WI38 (cell line): Measurements from ENCODE around the gene CADM3.

Source experiments
- H3K4me3 ChIP-seq: 2 replicates; pipeline ENCODE4 v1.5.1; 2011; ENCODE audit warnings: low read depth, mild to moderate bottlenecking, control low read depth, low read length
- TF ChIP-seq, protein P1 (sequence below): IDR thresholded peaks from 2 replicates; pipeline ENCODE4 v1.5.1; 2012; ENCODE audit warnings: low read depth, mild to moderate bottlenecking, control low read depth, low read length

Gene CADM3

GRCh38 chr1:159197561-159198557 is 26.4 kb downstream of the CADM3 start:
- TF ChIP-seq, protein P1, sequence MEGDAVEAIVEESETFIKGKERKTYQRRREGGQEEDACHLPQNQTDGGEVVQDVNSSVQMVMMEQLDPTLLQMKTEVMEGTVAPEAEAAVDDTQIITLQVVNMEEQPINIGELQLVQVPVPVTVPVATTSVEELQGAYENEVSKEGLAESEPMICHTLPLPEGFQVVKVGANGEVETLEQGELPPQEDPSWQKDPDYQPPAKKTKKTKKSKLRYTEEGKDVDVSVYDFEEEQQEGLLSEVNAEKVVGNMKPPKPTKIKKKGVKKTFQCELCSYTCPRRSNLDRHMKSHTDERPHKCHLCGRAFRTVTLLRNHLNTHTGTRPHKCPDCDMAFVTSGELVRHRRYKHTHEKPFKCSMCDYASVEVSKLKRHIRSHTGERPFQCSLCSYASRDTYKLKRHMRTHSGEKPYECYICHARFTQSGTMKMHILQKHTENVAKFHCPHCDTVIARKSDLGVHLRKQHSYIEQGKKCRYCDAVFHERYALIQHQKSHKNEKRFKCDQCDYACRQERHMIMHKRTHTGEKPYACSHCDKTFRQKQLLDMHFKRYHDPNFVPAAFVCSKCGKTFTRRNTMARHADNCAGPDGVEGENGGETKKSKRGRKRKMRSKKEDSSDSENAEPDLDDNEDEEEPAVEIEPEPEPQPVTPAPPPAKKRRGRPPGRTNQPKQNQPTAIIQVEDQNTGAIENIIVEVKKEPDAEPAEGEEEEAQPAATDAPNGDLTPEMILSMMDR: peak; percentile 92

GRCh38 chr1:159199901-159200300 is 28.5 kb downstream of the CADM3 start:
- no peak overlapping the region for H3K4me3 ChIP-seq
- TF ChIP-seq, protein P1: no peak

More at GRCh38 chr1:159197561-159198557, 26.4 kb downstream of the CADM3 start:
- no peak overlapping the region for H3K4me3 ChIP-seq

DNA sequence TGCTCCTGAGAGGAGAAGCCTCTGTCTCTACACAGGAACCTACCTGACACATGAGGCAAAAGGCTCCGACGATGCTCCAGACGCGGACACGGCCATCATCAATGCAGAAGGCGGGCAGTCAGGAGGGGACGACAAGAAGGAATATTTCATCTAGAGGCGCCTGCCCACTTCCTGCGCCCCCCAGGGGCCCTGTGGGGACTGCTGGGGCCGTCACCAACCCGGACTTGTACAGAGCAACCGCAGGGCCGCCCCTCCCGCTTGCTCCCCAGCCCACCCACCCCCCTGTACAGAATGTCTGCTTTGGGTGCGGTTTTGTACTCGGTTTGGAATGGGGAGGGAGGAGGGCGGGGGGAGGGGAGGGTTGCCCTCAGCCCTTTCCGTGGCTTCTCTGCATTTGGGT is 29.4 kb downstream of the CADM3 start:
- H3K4me3 ChIP-seq: no peak overlapping the region
- TF ChIP-seq, protein P1: no peak

GRCh38 chr1:159201642-159202041 is 30.2 kb downstream of the CADM3 start:
- H3K4me3 ChIP-seq: no peak overlapping the region
- TF ChIP-seq, protein P1: no peak

DNA sequence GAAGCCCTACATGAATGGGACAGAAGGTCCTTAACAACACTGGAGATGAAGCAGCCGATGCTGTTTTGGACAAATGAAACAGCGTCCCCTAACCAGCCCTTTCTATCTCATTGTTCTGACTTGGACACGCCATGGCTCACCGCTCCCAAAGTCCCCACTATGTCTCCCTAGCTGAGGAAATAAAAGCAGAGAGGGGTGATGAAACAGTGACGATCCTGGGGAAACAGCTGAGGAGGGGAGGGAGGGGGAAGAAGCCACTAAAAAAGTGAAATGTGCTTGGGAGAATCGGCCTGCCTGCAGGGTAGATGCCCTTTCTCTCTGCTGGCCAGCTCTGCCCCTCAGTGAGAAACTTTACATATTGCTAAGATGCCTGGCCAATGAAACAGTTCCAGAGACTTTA is 32.2 kb downstream of the CADM3 start:
- TF ChIP-seq, protein P1: no peak
- H3K4me3 ChIP-seq: no peak overlapping the region

GRCh38 chr1:159204161-159205141 is 33.0 kb downstream of the CADM3 start, which contains the start of gene ACKR1:
Gene ACKR1 (plus strand): TSS chr1:159204875. CDS start chr1:159204960, 85 bp downstream.
- TF ChIP-seq, protein P1: no peak
- H3K4me3 ChIP-seq: no peak within 1 kb of the TSS
